ENCODE measurements around the gene MDM2. TPM values are rescaled to one million over a fixed set of nuclear protein-coding genes. Genes with fewer than 3 reads are reported as not detected.
A peak's percentile ranks its signal among the peaks of the same experiment; 100 is the strongest.

Gene MDM2
- total RNA-seq, 2 experiments from 2014 or later: 114 to 119 TPM

DNA sequence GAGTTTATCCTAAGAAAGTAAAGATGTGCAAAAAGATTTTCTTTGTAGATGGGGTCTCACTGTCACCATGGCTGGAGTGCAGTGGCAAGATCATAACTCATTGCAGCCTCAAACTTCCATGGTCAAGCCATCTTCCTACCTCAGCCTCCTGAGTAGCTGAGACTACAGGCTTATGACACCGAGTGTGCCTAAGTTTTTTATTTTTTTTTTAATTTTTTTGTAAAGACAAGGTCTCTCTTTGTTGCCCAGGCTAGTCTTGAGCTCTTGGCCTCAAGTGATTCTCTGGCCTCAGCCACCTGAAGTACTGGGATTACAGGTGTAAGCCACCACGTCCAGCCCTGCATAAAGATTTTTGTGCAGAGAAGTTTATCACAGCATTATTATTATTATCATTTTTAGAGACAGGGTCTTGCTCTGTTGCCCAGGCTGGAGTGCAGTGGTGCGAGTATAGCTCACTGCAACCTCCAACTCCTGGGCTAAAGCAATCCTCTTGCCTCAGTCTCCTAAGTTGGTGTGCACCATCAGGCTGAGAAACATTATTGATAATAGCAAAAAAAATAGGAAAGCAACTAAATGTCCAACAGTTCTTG, 19.3 kb upstream of the MDM2 start:
- Mint-ChIP-seq H3K27me3 (no peaks in the 10 kb centered on the region), H3K4me3 (no peak overlapping the region), H3K4me1 (no peaks in the 10 kb centered on the region), H3K27ac (no peak overlapping the region), H3K36me3 (ENCODE audit: low read depth) (no peaks in the 10 kb centered on the region), H3K9me3 (ENCODE audit: low read depth) (no peaks in the 10 kb centered on the region)
- DNase-seq: no peak
- intact Hi-C loops (cut with DNase I, micrococcal nuclease): no loop called here
- CTCF ChIA-PET: interaction anchor here (0.6 to 1.0 kb wide), 2 partner anchors 20 to 300 kb away, joined by 3 read pairs; partner anchors contain the start of gene MDM2
- no peak for ATAC-seq
- POLR2A ChIA-PET: no interaction called here

DNA sequence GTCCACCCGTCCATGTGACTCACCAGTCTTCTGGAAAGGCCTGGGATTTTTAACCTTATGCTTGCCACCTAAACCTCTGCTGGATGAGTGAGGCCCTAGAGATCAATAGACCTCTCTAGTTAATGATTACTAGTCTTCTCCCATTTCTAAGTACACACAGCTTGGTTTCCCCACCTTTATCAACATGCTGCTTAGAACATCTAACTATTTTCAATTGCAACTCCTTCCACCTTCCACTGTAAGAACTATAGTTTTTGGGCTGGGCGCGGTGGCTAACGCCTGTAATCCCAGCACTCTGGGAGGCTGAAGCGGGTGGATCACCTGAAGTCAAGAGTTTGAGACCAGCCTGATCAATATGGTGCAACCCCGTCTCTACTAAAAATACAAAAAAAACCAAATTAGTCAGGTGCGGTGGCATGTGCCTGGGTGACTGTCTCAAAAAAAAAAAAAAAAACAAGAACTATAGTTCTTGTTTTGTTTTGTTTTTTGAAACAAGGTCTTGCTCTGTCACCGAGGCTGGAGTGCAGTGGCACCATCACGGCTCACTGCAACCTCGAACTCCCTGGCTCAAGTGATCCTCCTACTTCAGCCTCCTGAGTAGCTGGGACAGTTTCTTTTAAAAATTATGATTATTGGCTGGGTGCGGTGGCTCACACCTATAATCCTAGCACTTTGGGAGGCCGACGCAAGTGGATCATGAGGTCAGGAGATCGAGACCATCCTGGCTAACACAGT, 18.7 kb upstream of the MDM2 start:
- Mint-ChIP-seq H3K36me3 (ENCODE audit: low read depth) (no peaks in the 10 kb centered on the region), H3K4me1 (no peaks in the 10 kb centered on the region), H3K27ac (no peak overlapping the region), H3K4me3 (no peak overlapping the region), H3K27me3 (no peaks in the 10 kb centered on the region), H3K9me3 (ENCODE audit: low read depth) (no peaks in the 10 kb centered on the region)
- POLR2A ChIA-PET: no interaction called here
- intact Hi-C loops (cut with DNase I, micrococcal nuclease): no loop called here
- CTCF ChIA-PET: interaction anchor here (0.6 kb wide), 1 partner anchor 299 kb away, joined by 3 read pairs; no protein-coding TSS in a partner anchor
- ATAC-seq (no peak), DNase-seq (no peak)

DNA sequence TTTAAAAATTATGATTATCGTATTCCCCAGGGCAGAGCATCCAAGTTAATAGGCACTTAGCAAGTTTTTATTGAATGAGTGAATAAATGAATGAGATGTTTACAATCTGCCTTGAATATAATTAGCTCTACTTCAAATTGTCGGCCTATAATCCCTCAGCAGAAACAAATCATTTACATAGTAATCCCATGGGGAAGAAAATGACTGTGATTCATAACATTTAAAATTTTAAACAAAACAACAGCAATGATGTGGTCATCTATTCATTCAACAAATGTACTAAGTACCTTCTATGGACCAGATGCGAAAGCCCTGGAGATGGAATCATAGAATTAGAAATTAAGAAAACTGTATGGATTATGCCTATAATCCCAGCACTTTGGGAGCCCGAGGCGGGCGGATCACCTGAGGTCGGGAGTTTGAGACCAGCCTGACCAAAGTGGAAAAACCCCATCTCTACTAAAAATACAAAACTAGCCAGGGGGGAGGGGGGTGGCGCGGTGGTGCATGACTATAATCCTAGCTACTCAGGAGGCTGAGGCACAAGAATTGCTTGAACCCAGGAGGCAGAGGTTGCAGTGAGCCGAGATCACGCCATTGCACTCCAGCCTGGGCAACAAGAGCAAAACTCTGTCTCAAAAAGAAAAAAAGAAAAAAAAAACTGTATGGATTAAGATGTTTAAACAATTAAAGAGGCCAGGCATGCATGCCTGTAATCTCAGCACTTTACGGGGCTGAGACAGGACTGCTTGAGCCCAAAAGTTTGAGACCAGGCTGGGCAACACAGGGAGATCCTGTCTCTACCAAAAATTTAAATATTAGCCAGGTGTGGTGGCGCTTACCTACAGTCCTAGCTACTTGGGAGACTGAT, 17.7 kb upstream of the MDM2 start:
- Mint-ChIP-seq H3K4me1 (no peaks in the 10 kb centered on the region), H3K4me3 (no peak overlapping the region), H3K27ac (no peak overlapping the region), H3K27me3 (no peaks in the 10 kb centered on the region), H3K36me3 (ENCODE audit: low read depth) (no peaks in the 10 kb centered on the region), H3K9me3 (ENCODE audit: low read depth) (no peaks in the 10 kb centered on the region)
- intact Hi-C loops (cut with DNase I, micrococcal nuclease): no loop called here
- ATAC-seq (no peak), DNase-seq (no peak)
- POLR2A ChIA-PET: no interaction called here
- CTCF ChIA-PET: interaction anchor here (1.3 kb wide), 1 partner anchor 364 kb away, joined by 3 read pairs; no protein-coding TSS in a partner anchor

DNA sequence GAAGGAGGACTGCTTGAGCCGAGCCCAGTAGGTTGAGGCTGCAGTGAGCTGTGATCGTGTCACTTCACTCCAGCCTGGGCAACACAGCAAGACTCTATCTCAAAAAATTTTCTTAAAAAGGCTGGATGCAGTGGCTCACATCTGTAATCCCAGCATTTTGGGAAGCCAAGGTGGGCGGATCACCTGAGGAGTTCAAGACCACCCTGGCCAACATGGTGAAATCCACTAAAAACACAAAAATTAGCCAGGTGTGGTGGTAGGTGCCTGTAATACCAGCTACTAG, 17.1 kb upstream of the MDM2 start:
- CTCF ChIA-PET: interaction anchor here (1.2 to 1.3 kb wide), 2 partner anchors 26 to 363 kb away, joined by 3 read pairs; no protein-coding TSS in a partner anchor
- Mint-ChIP-seq H3K27ac (no peak overlapping the region), H3K4me1 (no peaks in the 10 kb centered on the region)

DNA sequence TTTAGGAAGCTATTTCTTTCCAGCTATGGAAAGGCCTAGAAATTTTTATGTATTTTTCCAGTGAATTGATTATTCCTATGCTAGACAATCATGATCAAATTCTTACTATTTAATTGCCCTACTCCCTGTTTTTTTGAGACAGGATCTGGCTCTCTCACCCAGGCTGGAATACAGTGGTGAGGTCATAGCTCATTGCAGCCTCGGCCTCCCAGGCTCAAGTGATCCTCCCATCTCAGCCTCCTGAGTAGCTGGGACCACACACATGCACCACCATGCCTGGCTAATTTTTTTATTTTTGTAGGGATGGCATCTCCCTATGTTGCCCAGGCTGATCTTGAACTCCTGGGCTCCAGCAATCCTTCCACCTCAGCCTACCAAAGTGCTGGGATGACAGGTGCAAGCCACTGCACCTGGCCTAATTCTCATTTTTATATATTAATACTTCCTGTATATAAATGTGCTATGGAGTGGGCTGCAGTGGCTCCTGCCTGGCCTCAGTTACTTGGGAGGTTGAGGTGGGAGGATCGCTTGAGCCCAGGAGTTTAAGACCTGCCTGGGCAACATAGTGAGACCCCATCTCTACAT, 16.0 kb upstream of the MDM2 start:
- Mint-ChIP-seq H3K9me3 (ENCODE audit: low read depth) (no peaks in the 10 kb centered on the region), H3K36me3 (ENCODE audit: low read depth) (no peaks in the 10 kb centered on the region), H3K4me3 (no peak overlapping the region), H3K27ac (no peak overlapping the region), H3K4me1 (no peaks in the 10 kb centered on the region), H3K27me3 (no peaks in the 10 kb centered on the region)
- intact Hi-C loops (cut with DNase I, micrococcal nuclease): no loop called here
- DNase-seq (no peak), ATAC-seq (no peak)
- CTCF ChIA-PET: interaction anchor here (0.6 to 1.3 kb wide), 4 partner anchors 27 to 475 kb away, joined by 3 to 4 read pairs (median 3); no protein-coding TSS in a partner anchor
- POLR2A ChIA-PET: no interaction called here

More for the DNA sequence above, 17.1 kb upstream of the MDM2 start:
- intact Hi-C loops (cut with DNase I, micrococcal nuclease): no loop called here
- H3K36me3 Mint-ChIP-seq (ENCODE audit: low read depth): no peaks in the 10 kb centered on the region
- no peaks in the 10 kb centered on the region for H3K9me3 Mint-ChIP-seq (ENCODE audit: low read depth)
- no peak overlapping the region for H3K4me3 Mint-ChIP-seq
- POLR2A ChIA-PET: no interaction called here
- no peak for ATAC-seq
- DNase-seq: no peak
- no peaks in the 10 kb centered on the region for H3K27me3 Mint-ChIP-seq

DNA sequence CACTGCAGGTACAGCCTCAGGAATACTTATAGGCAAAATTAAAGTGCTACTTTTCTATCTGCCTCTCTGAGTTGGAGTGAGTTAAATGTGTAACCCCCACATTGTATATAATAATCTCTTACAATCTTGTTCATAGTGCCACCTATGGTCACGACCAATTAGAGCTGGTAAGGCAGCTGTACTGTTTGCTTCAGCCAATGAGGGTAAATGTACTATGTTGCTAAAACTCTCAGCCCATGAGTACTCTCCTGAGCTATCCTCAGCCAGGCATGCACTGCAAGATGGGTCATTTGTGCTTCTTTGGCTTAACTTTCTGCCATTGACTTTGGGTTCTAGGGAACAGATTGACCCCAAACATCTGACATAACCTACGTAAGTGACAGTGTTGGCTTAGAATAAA, 15.0 kb upstream of the MDM2 start:
- no peaks in the 10 kb centered on the region for H3K9me3 Mint-ChIP-seq (ENCODE audit: low read depth)
- H3K4me3 Mint-ChIP-seq: no peak overlapping the region
- H3K4me1 Mint-ChIP-seq: no peaks in the 10 kb centered on the region
- no peak overlapping the region for H3K27ac Mint-ChIP-seq
- no peaks in the 10 kb centered on the region for H3K36me3 Mint-ChIP-seq (ENCODE audit: low read depth)
- ATAC-seq (peak; percentile 98), DNase-seq (peak; percentile 25)
- intact Hi-C loops (cut with DNase I, micrococcal nuclease): no loop called here
- ChIA-PET POLR2A (interaction anchor here (0.7 kb wide), 1 partner anchor 749 kb away, joined by 6 read pairs; no protein-coding TSS in a partner anchor), CTCF (no interaction called here)
- no peaks in the 10 kb centered on the region for H3K27me3 Mint-ChIP-seq

DNA sequence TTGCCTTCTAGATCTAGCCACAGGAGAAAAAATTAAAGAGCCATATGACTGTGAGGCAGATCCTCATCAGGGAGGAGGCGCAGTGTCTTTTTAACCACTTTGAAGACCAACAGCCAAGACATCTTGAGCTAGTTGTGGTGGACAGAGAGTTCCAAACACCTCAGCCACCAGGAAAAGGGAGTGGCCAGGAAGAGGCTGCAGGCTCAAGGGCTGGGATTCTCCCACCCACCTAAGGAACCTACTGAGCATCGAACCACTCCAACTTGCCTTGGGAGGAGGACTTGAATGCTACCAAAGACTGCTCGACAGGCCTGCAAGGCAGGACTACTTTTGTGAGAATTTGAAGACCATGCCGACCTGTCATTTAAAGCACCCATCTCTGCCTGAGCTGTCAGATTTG, 14.5 kb upstream of the MDM2 start:
- no peak overlapping the region for H3K4me3 Mint-ChIP-seq
- H3K36me3 Mint-ChIP-seq (ENCODE audit: low read depth): no peaks in the 10 kb centered on the region
- H3K4me1 Mint-ChIP-seq: no peaks in the 10 kb centered on the region
- DNase-seq (no peak), ATAC-seq (no peak)
- CTCF ChIA-PET: no interaction called here
- H3K9me3 Mint-ChIP-seq (ENCODE audit: low read depth): no peaks in the 10 kb centered on the region
- intact Hi-C loops (cut with DNase I, micrococcal nuclease): no loop called here
- POLR2A ChIA-PET: interaction anchor here (0.7 kb wide), 1 partner anchor 749 kb away, joined by 6 read pairs; no protein-coding TSS in a partner anchor
- H3K27me3 Mint-ChIP-seq: no peaks in the 10 kb centered on the region
- no peak overlapping the region for H3K27ac Mint-ChIP-seq

DNA sequence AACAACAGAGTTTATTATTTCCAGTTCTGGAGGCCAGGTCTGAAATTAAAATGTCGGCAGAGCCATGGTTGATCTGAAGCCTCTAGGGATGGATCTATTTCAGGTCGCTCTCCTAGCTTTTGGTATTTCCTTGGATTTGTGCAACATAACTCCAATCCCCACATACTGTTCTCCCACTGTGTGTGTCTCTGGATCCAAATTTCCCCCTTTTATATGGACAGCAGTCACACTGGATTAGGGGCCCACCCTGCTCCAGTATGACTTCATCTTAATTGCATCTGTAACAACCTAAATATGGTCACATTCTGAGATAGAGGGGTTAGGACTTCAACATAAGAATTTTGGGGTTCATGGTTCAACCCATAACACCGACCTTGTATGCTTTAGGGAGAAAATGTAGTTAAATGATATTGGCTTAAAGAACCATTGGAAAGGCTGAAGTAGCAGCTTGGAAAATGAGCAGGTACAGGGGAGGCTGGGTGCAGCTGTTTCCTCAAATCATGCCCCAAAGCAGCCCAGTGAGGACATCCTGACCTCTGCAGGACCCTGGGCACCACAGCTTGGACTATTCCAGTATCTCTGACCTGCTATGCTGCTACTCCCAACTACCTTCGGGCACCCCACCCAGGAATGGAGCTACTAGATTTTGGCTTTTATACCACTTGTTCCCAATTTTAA, 13.9 kb upstream of the MDM2 start:
- H3K36me3 Mint-ChIP-seq (ENCODE audit: low read depth): no peaks in the 10 kb centered on the region
- ChIA-PET CTCF (interaction anchor here (0.6 kb wide), 2 partner anchors 237 to 389 kb away, joined by 3 read pairs; no protein-coding TSS in a partner anchor), POLR2A (no interaction called here)

DNA sequence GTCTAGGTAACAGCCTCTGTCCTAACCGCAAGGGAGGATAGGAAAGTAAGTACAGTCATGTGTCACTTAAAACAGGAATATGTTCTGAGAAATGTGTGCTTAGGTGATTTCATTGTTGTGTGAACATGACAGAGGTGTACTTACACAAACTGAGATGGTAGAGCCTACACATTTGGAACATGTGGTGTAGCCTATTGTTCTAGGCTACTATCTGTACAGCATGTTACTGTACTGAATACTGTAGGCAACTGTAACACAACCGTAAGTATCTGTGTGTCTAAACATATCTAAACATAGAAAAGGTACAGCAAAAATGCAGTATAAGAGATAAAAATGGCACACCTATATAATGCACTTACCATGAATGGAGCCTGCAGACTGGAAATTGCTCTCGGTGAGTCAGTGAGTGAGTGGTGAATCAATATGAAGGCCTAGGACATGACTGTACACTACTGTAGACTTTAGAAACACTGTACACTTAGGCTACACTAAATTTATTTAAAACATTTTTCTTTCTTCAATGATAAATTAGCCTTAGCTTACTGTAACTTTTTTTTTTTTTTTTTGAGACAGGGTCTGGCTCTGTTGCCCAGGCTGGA, 13.2 kb upstream of the MDM2 start:
- CTCF ChIA-PET: no interaction called here
- DNase-seq: no peak
- intact Hi-C loops (cut with DNase I, micrococcal nuclease): no loop called here
- no peaks in the 10 kb centered on the region for H3K27me3 Mint-ChIP-seq
- peak; percentile 44 for ATAC-seq
- no peaks in the 10 kb centered on the region for H3K9me3 Mint-ChIP-seq (ENCODE audit: low read depth)
- H3K4me3 Mint-ChIP-seq: no peak overlapping the region
- POLR2A ChIA-PET: no interaction called here
- H3K36me3 Mint-ChIP-seq (ENCODE audit: low read depth): no peaks in the 10 kb centered on the region
- no peaks in the 10 kb centered on the region for H3K4me1 Mint-ChIP-seq
- no peak overlapping the region for H3K27ac Mint-ChIP-seq

More for the DNA sequence above, 13.9 kb upstream of the MDM2 start:
- H3K9me3 Mint-ChIP-seq (ENCODE audit: low read depth): no peaks in the 10 kb centered on the region
- intact Hi-C loops (cut with DNase I, micrococcal nuclease): no loop called here
- no peaks in the 10 kb centered on the region for H3K4me1 Mint-ChIP-seq
- no peak overlapping the region for H3K4me3 Mint-ChIP-seq
- no peak for ATAC-seq
- DNase-seq: no peak
- no peaks in the 10 kb centered on the region for H3K27me3 Mint-ChIP-seq
- no peak overlapping the region for H3K27ac Mint-ChIP-seq

DNA sequence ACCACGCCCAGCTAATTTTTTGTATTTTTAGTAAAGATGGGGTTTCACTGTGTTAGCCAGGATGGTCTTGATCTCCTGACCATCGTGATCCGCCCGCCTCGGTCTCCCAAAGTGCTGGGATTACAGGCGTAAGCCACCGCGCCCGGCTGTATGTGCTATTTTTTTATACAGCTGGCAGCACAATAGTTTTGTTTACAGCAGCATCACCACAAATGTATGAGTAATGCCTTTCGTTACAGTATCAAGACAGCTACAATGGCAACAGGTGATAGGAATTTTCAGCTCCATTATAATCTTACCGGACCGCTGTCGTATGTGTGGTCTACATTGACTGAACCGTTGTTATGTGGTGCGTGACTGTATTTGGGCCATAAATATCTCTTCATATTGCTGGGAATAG, 11.6 kb upstream of the MDM2 start:
- H3K27me3 Mint-ChIP-seq: no peaks in the 10 kb centered on the region
- intact Hi-C loops (cut with DNase I, micrococcal nuclease): no loop called here
- no peak overlapping the region for H3K4me3 Mint-ChIP-seq
- H3K36me3 Mint-ChIP-seq (ENCODE audit: low read depth): no peaks in the 10 kb centered on the region
- no peaks in the 10 kb centered on the region for H3K9me3 Mint-ChIP-seq (ENCODE audit: low read depth)
- ATAC-seq (no peak), DNase-seq (no peak)
- POLR2A ChIA-PET: no interaction called here
- no peaks in the 10 kb centered on the region for H3K4me1 Mint-ChIP-seq
- CTCF ChIA-PET: interaction anchor here (0.7 to 1.6 kb wide), 2 partner anchors 11 to 14 kb away, joined by 4 read pairs; partner anchors contain the start of gene MDM2
- H3K27ac Mint-ChIP-seq: no peak overlapping the region

DNA sequence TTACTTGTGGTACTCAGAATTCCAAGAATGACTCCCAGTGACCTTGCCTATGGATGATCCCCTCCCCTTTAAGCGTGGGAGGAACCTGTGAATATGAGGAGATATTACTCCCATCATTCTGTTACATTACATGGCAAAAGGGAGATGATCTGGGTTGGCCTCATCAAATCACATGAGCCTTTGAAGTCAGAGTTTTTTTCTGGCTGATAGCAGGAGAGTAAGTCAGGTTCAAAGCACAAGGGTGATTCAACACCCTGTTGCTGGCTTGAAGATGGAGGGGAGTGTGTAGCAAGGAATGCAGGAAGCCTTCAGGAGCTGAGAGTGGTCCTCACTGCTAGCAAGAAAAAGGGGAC, 9.1 kb upstream of the MDM2 start:
- Mint-ChIP-seq H3K27ac (no peak overlapping the region), H3K27me3 (no peaks in the 10 kb centered on the region), H3K4me1 (no peaks in the 10 kb centered on the region), H3K9me3 (ENCODE audit: low read depth) (no peaks in the 10 kb centered on the region), H3K4me3 (no peak overlapping the region), H3K36me3 (ENCODE audit: low read depth) (no peaks in the 10 kb centered on the region)
- CTCF ChIA-PET: no interaction called here
- intact Hi-C loops (cut with DNase I, micrococcal nuclease): no loop called here
- POLR2A ChIA-PET: no interaction called here
- DNase-seq (no peak), ATAC-seq (no peak)

All from activated CD4-positive, alpha-beta T cell treated with anti-CD3 and anti-CD28 coated beads for 36 hours (primary cell).